Stimulated activated CD4-positive, alpha-beta T cell treated with anti-CD3 and anti-CD28 coated beads, TNF-alpha, amount 100 ng/mL, for 1 hour (primary cell): ENCODE data around the gene OR2F2.

ENCODE experiments used
- DNase-seq, 3 donors: peaks; one replicate each; pipeline ENCODE4 v3.0.0-alpha.2; 2020; ENCODE audit warnings: low read depth in 3 of 3, low spot score in 1 of 3

The OR2F2 gene

GRCh38 chr7:143913945-143914615 lies 21.0 kb upstream of the OR2F2 start:
- no peak for DNase-seq

GRCh38 chr7:143914938-143915652 lies 19.9 kb upstream of the OR2F2 start:
- DNase-seq, result no peak

GRCh38 chr7:143924851-143925250 lies 10.2 kb upstream of the OR2F2 start:
- DNase-seq, result no peak

GRCh38 chr7:143929224-143929920 lies 5.7 kb upstream of the OR2F2 start:
- DNase-seq, result no peak

- no peak for DNase-seq
Observed at GRCh38 chr7:143931739-143932138, 3.3 kb upstream of the OR2F2 start.

GRCh38 chr7:143936087-143937009 lies 1.3 kb downstream of the OR2F2 start:
- DNase-seq, result no peak

GRCh38 chr7:143938379-143939243 lies 3.6 kb downstream of the OR2F2 start:
- no peak for DNase-seq

GRCh38 chr7:143945423-143945822 lies 10.4 kb downstream of the OR2F2 start:
- no peak for DNase-seq

GRCh38 chr7:143947111-143947510 lies 12.1 kb downstream of the OR2F2 start:
- no peak for DNase-seq

- no peak for DNase-seq
Observed at GRCh38 chr7:143948733-143949132, 13.7 kb downstream of the OR2F2 start.

GRCh38 chr7:143953421-143953820 lies 18.4 kb downstream of the OR2F2 start:
- no peak for DNase-seq

GRCh38 chr7:143954135-143954534 lies 19.1 kb downstream of the OR2F2 start:
- no peak for DNase-seq

- no peak for DNase-seq
Observed at GRCh38 chr7:143954544-143954943, 19.5 kb downstream of the OR2F2 start, which contains the start of gene OR2F1. Gene OR2F1, plus strand, starts transcription at chr7:143954844. Its CDS starts 5,127 bp downstream, at chr7:143959971.

- no peak for DNase-seq
Observed at GRCh38 chr7:143958781-143959180, 23.7 kb downstream of the OR2F2 start.

- no peak for DNase-seq
Observed at GRCh38 chr7:143960813-143961610, 26.0 kb downstream of the OR2F2 start.

GRCh38 chr7:143965280-143965679 lies 30.2 kb downstream of the OR2F2 start:
- DNase-seq, result no peak

- no peak for DNase-seq
Observed at GRCh38 chr7:143967398-143967797, 32.4 kb downstream of the OR2F2 start.

GRCh38 chr7:143973870-143974416 lies 38.9 kb downstream of the OR2F2 start:
- DNase-seq, result no peak

- DNase-seq, result no peak
Observed at GRCh38 chr7:143974459-143974858, 39.4 kb downstream of the OR2F2 start.
